H1 (cell line): Measurements from ENCODE around the gene TLL2. TPM values are rescaled to one million over a fixed set of nuclear protein-coding genes. Genes with fewer than 3 reads are reported as not detected.

Source experiments
- CTCF ChIA-PET: fragments of 300-600 bp; sonication (Branson Sonifier 250); formaldehyde crosslinking; loops from one replicate; lab custom pipeline; 2021; ENCODE audit not compliant: partially characterized antibody; lab: Charles Lee
- POLR2A ChIA-PET: fragments of 300-600 bp; sonication (Branson Sonifier 250); formaldehyde crosslinking; loops from one replicate; lab custom pipeline; 2021; ENCODE audit warnings: inconsistent platforms; ENCODE audit not compliant: partially characterized antibody; lab: Charles Lee
- DNase-seq, 2 experiments: peaks; one replicate each; pipeline versions ENCODE4 v3.0.0 to v3.0.0-alpha.2; 2010 to 2022; ENCODE audit warnings: low spot score in 2 of 2, low read depth in 1 of 2, mixed read lengths in 1 of 2
- FAIRE-seq: peaks from 2 replicates; lab custom pipeline; 2011; peaks lifted over from hg19 to GRCh38; lab: Jason Lieb, UNC
- H2AFZ ChIP-seq: 2 replicates; pipeline ENCODE4 v1.8.1; 2012; ENCODE audit warnings: low read length, inconsistent platforms
- H2AK5ac ChIP-seq: 2 replicates; pipeline ENCODE4 v1.6.1; 2013; ENCODE audit warnings: low read depth, low read length
- H2BK120ac ChIP-seq: replicated peaks from 2 replicates; pipeline ENCODE3; 2013; ENCODE audit warnings: low read depth, low read length, inconsistent platforms
- H2BK12ac ChIP-seq: 2 replicates; pipeline ENCODE4 v1.6.1; 2013; ENCODE audit warnings: low read depth, low read length
- H2BK15ac ChIP-seq: 2 replicates; pipeline ENCODE4 v1.6.1; 2013; ENCODE audit warnings: low read length
- H2BK20ac ChIP-seq: 2 replicates; pipeline ENCODE4 v1.6.1; 2013; ENCODE audit warnings: low read length
- H2BK5ac ChIP-seq: 2 replicates; pipeline ENCODE4 v1.6.1; 2013; ENCODE audit warnings: low read depth, low read length
- H3K14ac ChIP-seq: 2 replicates; pipeline ENCODE4 v1.6.1; 2013; ENCODE audit warnings: inconsistent platforms; ENCODE audit not compliant: insufficient read length
- H3K18ac ChIP-seq: 2 replicates; pipeline ENCODE4 v1.6.1; 2013; ENCODE audit warnings: low read length; ENCODE audit errors: extremely low read depth
- H3K23ac ChIP-seq: 2 replicates; pipeline ENCODE4 v1.6.1; 2013; ENCODE audit warnings: inconsistent platforms; ENCODE audit not compliant: insufficient read length
- H3K23me2 ChIP-seq: 2 replicates; pipeline ENCODE4 v1.6.1; 2013; ENCODE audit warnings: low read depth, low read length
- H3K27ac ChIP-seq: 2 replicates; pipeline ENCODE4 v1.6.1; 2011; ENCODE audit warnings: low read depth, low read length, inconsistent platforms
- H3K27me3 ChIP-seq, 4 experiments: replicated peaks in 1 of 4; 1 replicate in 1 of 4; 2 replicates in 3 of 4; pipeline versions ENCODE4 v1.6.1 to v1.8.1; 2011 to 2013; ENCODE audit warnings: low read length in 3 of 4, mild to moderate bottlenecking in 3 of 4, inconsistent platforms in 2 of 4, mixed read lengths in 2 of 4, moderate library complexity in 1 of 4; ENCODE audit not compliant: control insufficient read depth in 3 of 4, insufficient read depth in 3 of 4; ENCODE audit errors: extremely low read depth in 1 of 4
- H3K36me3 ChIP-seq, 4 experiments: 2 replicates each; pipeline versions ENCODE4 v1.6.1 to v1.8.1; 2011 to 2013; ENCODE audit warnings: mild to moderate bottlenecking in 4 of 4, low read length in 3 of 4, moderate library complexity in 2 of 4, control low read depth in 1 of 4, inconsistent platforms in 1 of 4; ENCODE audit not compliant: insufficient read depth in 4 of 4, control insufficient read depth in 2 of 4
- H3K4ac ChIP-seq: replicated peaks from 2 replicates; pipeline ENCODE3; 2013; ENCODE audit warnings: low read length, low read depth, mixed read lengths, inconsistent platforms; ENCODE audit not compliant: insufficient read length
- H3K4me1 ChIP-seq, 4 experiments: replicated peaks in 1 of 4; 1 replicate in 1 of 4; 2 replicates in 3 of 4; pipeline versions ENCODE4 v1.6.1 to v1.8.1; 2011 to 2013; ENCODE audit warnings: low read length in 3 of 4, inconsistent platforms in 2 of 4, mixed read lengths in 1 of 4; ENCODE audit not compliant: insufficient read depth in 4 of 4, control insufficient read depth in 3 of 4
- H3K4me2 ChIP-seq, 2 experiments: 2 replicates each; pipeline versions ENCODE4 v1.6.1 to v1.8.1; 2011 to 2013; ENCODE audit warnings: low read depth in 2 of 2, low read length in 2 of 2, control low read depth in 1 of 2, inconsistent platforms in 1 of 2, mild to moderate bottlenecking in 1 of 2; ENCODE audit not compliant: insufficient read depth in 1 of 2
- H3K4me3 ChIP-seq, 4 experiments: fragments of 200-600, 300-600 bp in 1 of 4; sonication (generic), shearing (Covaris generic), sonication (Bioruptor Twin) in 1 of 4; 2 replicates each; pipeline versions ENCODE4 v1.5.1 to v1.8.1; 2011 to 2016; ENCODE audit warnings: low read length in 4 of 4, low read depth in 3 of 4, control low read depth in 2 of 4, inconsistent platforms in 2 of 4, mild to moderate bottlenecking in 2 of 4, mixed read lengths in 1 of 4, moderate library complexity in 1 of 4; ENCODE audit not compliant: insufficient read depth in 2 of 4; ENCODE audit errors: extremely low read depth in 1 of 4
- H3K56ac ChIP-seq: replicated peaks from 2 replicates; pipeline ENCODE3; 2013; ENCODE audit warnings: low read depth, mild to moderate bottlenecking, mixed read lengths, low read length, inconsistent platforms; ENCODE audit not compliant: insufficient read length
- H3K79me1 ChIP-seq: 2 replicates; pipeline ENCODE4 v1.6.1; 2013; ENCODE audit warnings: low read depth, low read length, control low read depth
- H3K79me2 ChIP-seq, 2 experiments: 2 replicates each; pipeline versions ENCODE4 v1.6.1 to v1.8.1; 2012 to 2013; ENCODE audit warnings: low read length in 2 of 2, mild to moderate bottlenecking in 2 of 2, inconsistent platforms in 1 of 2; ENCODE audit not compliant: insufficient read depth in 2 of 2, control insufficient read depth in 1 of 2
- H3K9ac ChIP-seq, 4 experiments: replicated peaks in 1 of 4; 1 replicate in 1 of 4; 2 replicates in 3 of 4; pipeline versions ENCODE4 v1.6.1 to v1.8.1; 2011 to 2013; ENCODE audit warnings: low read depth in 3 of 4, low read length in 3 of 4, control low read depth in 2 of 4, mild to moderate bottlenecking in 2 of 4, moderate library complexity in 2 of 4, inconsistent platforms in 1 of 4; ENCODE audit errors: extremely low read depth in 1 of 4
- H3K9me3 ChIP-seq, 2 experiments: 2 replicates each; pipeline versions ENCODE4 v1.6.1 to v1.8.1; 2012 to 2013; ENCODE audit warnings: mild to moderate bottlenecking in 2 of 2, moderate library complexity in 2 of 2, control low read depth in 1 of 2, inconsistent platforms in 1 of 2, low read depth in 1 of 2, low read length in 1 of 2, mixed read lengths in 1 of 2; ENCODE audit not compliant: insufficient read depth in 2 of 2
- H4K20me1 ChIP-seq, 2 experiments: replicated peaks in 1 of 2; 2 replicates each; pipeline versions ENCODE3 to v1.8.1; 2011 to 2013; ENCODE audit warnings: inconsistent platforms in 2 of 2, low read length in 2 of 2, mild to moderate bottlenecking in 1 of 2; ENCODE audit not compliant: insufficient read depth in 2 of 2, control insufficient read depth in 1 of 2
- H4K5ac ChIP-seq: 2 replicates; pipeline ENCODE4 v1.6.1; 2013; ENCODE audit warnings: low read length, low read depth, mixed read lengths, inconsistent platforms; ENCODE audit not compliant: insufficient read length
- H4K8ac ChIP-seq: 2 replicates; pipeline ENCODE4 v1.8.0; 2013; ENCODE audit warnings: mild to moderate bottlenecking, moderate library complexity, low read length, inconsistent platforms; ENCODE audit not compliant: insufficient read depth; ENCODE audit errors: extremely low read depth
- H4K91ac ChIP-seq: replicated peaks from 2 replicates; pipeline ENCODE3; 2013; ENCODE audit warnings: low read length, mixed read lengths, inconsistent platforms; ENCODE audit not compliant: insufficient read length
- ATF3 ChIP-seq: IDR thresholded peaks from 2 replicates; pipeline ENCODE4 v1.6.1; 2011; ENCODE audit warnings: low read depth, mild to moderate bottlenecking, low read length; ENCODE audit not compliant: insufficient read depth
- BACH1 ChIP-seq: IDR thresholded peaks from 2 replicates; pipeline ENCODE4 v1.6.1; 2012; ENCODE audit warnings: low read length, improper control_type of control experiment
- BRCA1 ChIP-seq: IDR thresholded peaks from 2 replicates; pipeline ENCODE4 v1.6.1; 2012; ENCODE audit warnings: low read depth, low read length, improper control_type of control experiment
- CHD1 ChIP-seq: IDR thresholded peaks from 2 replicates; pipeline ENCODE4 v1.6.1; 2012; ENCODE audit warnings: low read depth, low read length, improper control_type of control experiment
- CHD2 ChIP-seq: IDR thresholded peaks from 2 replicates; pipeline ENCODE4 v1.6.1; 2012; ENCODE audit warnings: low read length, improper control_type of control experiment
- GABPA ChIP-seq: IDR thresholded peaks from 2 replicates; pipeline ENCODE4 v1.6.1; 2011; ENCODE audit warnings: mild to moderate bottlenecking, low read length, moderate library complexity, borderline replicate concordance; ENCODE audit not compliant: insufficient read depth
- KDM4A ChIP-seq: IDR thresholded peaks from one replicate; pipeline ENCODE4 v1.7.1; 2012; ENCODE audit warnings: low read depth, mild to moderate bottlenecking, moderate library complexity, low read length, inconsistent platforms; ENCODE audit not compliant: severe bottlenecking
- POU5F1 ChIP-seq: IDR thresholded peaks from 2 replicates; pipeline ENCODE4 v1.6.1; 2011; ENCODE audit warnings: low read depth, mild to moderate bottlenecking, low read length, moderate library complexity
- RBBP5 ChIP-seq: IDR thresholded peaks from 2 replicates; pipeline ENCODE4 v1.7.1; 2012; ENCODE audit warnings: low read depth, mild to moderate bottlenecking, inconsistent platforms, low read length, moderate library complexity, borderline replicate concordance
- RNF2 ChIP-seq: fragments of 200-900, 300-1000 bp; sonication (generic); IDR thresholded peaks from 2 replicates; pipeline ENCODE4 v1.7.1; 2016; ENCODE audit warnings: borderline replicate concordance, low read depth, mild to moderate bottlenecking, antibody characterized with exemption, low read length; ENCODE audit not compliant: poor library complexity, severe bottlenecking; ENCODE audit errors: missing control alignments
- SIRT6 ChIP-seq: IDR thresholded peaks from one replicate; pipeline ENCODE4 v1.7.1; 2012; ENCODE audit warnings: low read length, inconsistent platforms
- SP4 ChIP-seq: IDR thresholded peaks from 2 replicates; pipeline ENCODE4 v1.6.1; 2012; ENCODE audit warnings: low read length, inconsistent platforms
- SRF ChIP-seq: IDR thresholded peaks from 2 replicates; pipeline ENCODE4 v1.6.1; 2011; ENCODE audit warnings: mild to moderate bottlenecking, low read depth, low read length, moderate library complexity
- TCF12 ChIP-seq: IDR thresholded peaks from 2 replicates; pipeline ENCODE4 v1.6.1; 2011; ENCODE audit warnings: low read depth, mild to moderate bottlenecking, low read length
- YY1 ChIP-seq: IDR thresholded peaks from 2 replicates; pipeline ENCODE4 v1.6.1; 2011; ENCODE audit warnings: low read depth, mild to moderate bottlenecking, low read length
- WGBS, 2 experiments: shearing (Covaris generic) in 1 of 2; methylation state at CpG; one replicate each; pipeline versions ENCODE4 v1.1.6 to v1.1.7; 2013 to 2015; ENCODE audit warnings: low lambda C conversion rate in 2 of 2, mixed read lengths in 2 of 2, inconsistent platforms in 1 of 2, low coverage in 1 of 2, missing lambda C conversion rate in 1 of 2; ENCODE audit not compliant: insufficient replicate concordance in 2 of 2, insufficient coverage in 1 of 2, insufficient read length in 1 of 2; ENCODE audit errors: extremely low coverage in 1 of 2, missing lambda C conversion rate in 1 of 2; 5-methylcytosine and 5-hydroxymethylcytosine counted together
- polyA plus RNA-seq, 7 experiments: library from polyadenylated mRNA; depleted of rRNA in 3 of 7; stranded (reverse) in 5 of 7; unstranded in 2 of 7; fragments of >200 nt in 5 of 7; fragments of 200-250 nt in 2 of 7; gene quantifications; 1 replicate in 5 of 7; 2 replicates in 1 of 7; 4 replicates in 1 of 7; pipeline versions ENCODE4 v1.2.1 to v1.2.3, GENCODE V29; 2011 to 2013; ENCODE audit warnings: missing spikeins in 2 of 7, mixed read lengths in 2 of 7
- total RNA-seq: library from RNA; stranded (reverse); fragmentation: NEBNext Ultra II Directional; extraction: Animal tissue kit (Norgen Biotek cat#: 25700); gene quantifications from 2 replicates; pipeline ENCODE4 v1.2.1, GENCODE V29; 2021

The TLL2 gene
- total and polyA plus RNA-seq, 2 of the 8 experiments (the other 6 are each of a cell fraction or from before 2014, with no cell fraction given) = 2.4 to 3.2 TPM

- no peaks in the 10 kb centered on the region for H4K20me1 ChIP-seq
- no peaks in the 10 kb centered on the region; a peak in 2 of 7 replicates for H3K27me3 ChIP-seq
- no peak overlapping the region for H3K56ac ChIP-seq
- no peak overlapping the region for H3K23ac ChIP-seq
- H2BK5ac ChIP-seq = no peak overlapping the region
- H2AFZ ChIP-seq = no peak overlapping the region
- no peaks in the 10 kb centered on the region for H3K36me3 ChIP-seq
- no peak overlapping the region for H2BK120ac ChIP-seq
- WGBS, 2 experiments = 93% methylated on average over 1 of the region's 1 CpG; no CpG with 5 or more reads in 1 of the 2 experiments
- CTCF ChIA-PET = interaction anchor here (2.9 to 11.2 kb wide), 4 partner anchors 12 to 113 kb away, joined by 10 to 152 read pairs (median 106); partner anchors contain the start of gene TLL2
- H3K18ac ChIP-seq = no peak overlapping the region
- no peak overlapping the region for H3K4me3 ChIP-seq
- no peak overlapping the region for H2BK15ac ChIP-seq
- H3K9me3 ChIP-seq = no peaks in the 10 kb centered on the region
- no peak overlapping the region for H4K91ac ChIP-seq
- H2AK5ac ChIP-seq = no peak overlapping the region
- H3K23me2 ChIP-seq = no peaks in the 10 kb centered on the region
- H3K4me2 ChIP-seq = no peak overlapping the region
- no peak overlapping the region; the same call in 1 of the 2 replicates for H4K8ac ChIP-seq
- POLR2A ChIA-PET = no interaction called here
- no peak overlapping the region for H3K27ac ChIP-seq
- no peak for DNase-seq
- no peak overlapping the region for H2BK20ac ChIP-seq
- no peak overlapping the region for H3K9ac ChIP-seq
- no peak overlapping the region for H3K14ac ChIP-seq
- no peak overlapping the region for H3K4ac ChIP-seq
- no peak overlapping the region for H2BK12ac ChIP-seq
- H3K79me2 ChIP-seq = no peaks in the 10 kb centered on the region
- H3K79me1 ChIP-seq = no peaks in the 10 kb centered on the region
- no peak for FAIRE-seq
- H3K4me1 ChIP-seq = peaks cover 0 to 7% (median 2%) of the 10 kb centered on the region in 4 experiments; a peak in 6 of 7 replicates
- H4K5ac ChIP-seq = no peak overlapping the region
- no peak for TF ChIP-seq YY1
- no peak for TF ChIP-seq SRF
- no peak for TF ChIP-seq GABPA
- TF ChIP-seq BRCA1 = no peak
- no peak for TF ChIP-seq BACH1
- no peak for TF ChIP-seq SP4
- no peak for TF ChIP-seq SIRT6
- TF ChIP-seq POU5F1 = no peak
- TF ChIP-seq ATF3 = no peak
- TF ChIP-seq KDM4A = no peak
- TF ChIP-seq RNF2 = no peak
- no peak for TF ChIP-seq TCF12
- TF ChIP-seq CHD1 = no peak
- no peak for TF ChIP-seq RBBP5
- TF ChIP-seq CHD2 = no peak
These were observed 115.8 kb downstream of the TLL2 start for GRCh38 chr10:96397902-96398301.
